DOHH2 (cell line): ENCODE measurements around the gene MYO1H.

ENCODE experiments used
- EZH2phosphoT487 ChIP-seq: fragments of 200-600 bp; sonication (generic); IDR thresholded peaks from 2 replicates; pipeline ENCODE4 v1.6.1; 2017; ENCODE audit warnings: borderline replicate concordance, mild to moderate bottlenecking, antibody characterized with exemption, low read length, moderate library complexity, mixed read lengths
- TF ChIP-seq, protein P1 (sequence below): fragments of 200-600 bp; sonication (generic); IDR thresholded peaks from one replicate; pipeline ENCODE4 v1.5.1; 2014; ENCODE audit warnings: antibody characterized with exemption, mild to moderate bottlenecking, low read depth, low read length; ENCODE audit not compliant: poor library complexity, severe bottlenecking

DNA sequence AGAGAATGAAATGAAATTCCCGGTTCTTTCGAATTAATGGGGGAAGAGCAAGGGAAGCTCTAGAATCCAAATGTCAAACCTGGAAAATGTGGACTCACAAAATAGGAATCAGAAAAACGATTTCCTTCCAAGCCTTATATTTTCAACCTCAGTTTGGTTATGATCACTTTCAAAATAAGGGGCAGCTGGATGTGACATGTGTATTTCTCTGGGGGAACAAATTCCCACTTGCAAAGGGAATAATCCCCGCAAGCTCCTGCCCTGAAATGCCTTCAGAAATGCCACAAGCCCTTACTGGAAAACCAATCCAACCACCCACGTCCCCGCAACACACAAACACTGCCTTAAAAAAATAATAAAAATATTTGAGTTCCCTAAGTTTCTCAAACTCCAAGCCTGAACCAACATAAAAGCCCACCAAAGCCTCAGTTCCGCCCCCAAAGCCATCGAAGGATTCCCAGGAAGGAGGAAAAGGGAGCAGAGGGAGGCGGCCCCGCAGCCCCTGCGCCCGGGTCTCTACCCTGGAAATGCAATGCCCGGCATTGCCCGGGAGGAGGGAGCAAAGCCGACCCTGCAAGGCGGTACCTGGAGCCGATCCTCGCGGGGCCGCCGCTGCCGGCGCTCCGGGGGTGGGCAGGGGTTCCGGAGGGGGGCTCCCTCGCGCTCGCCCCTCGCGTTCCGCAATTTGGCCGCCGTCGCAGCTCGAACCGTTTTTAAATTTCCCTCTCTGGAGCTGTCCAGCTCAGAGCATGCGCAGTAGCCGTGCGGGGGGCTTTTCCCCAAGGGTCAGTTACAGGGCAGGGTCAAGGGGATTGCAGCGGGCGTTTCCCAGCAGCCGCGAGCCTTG, 38.9 kb upstream of the MYO1H start, which contains the start of gene FOXN4:
- TF ChIP-seq, protein P1, sequence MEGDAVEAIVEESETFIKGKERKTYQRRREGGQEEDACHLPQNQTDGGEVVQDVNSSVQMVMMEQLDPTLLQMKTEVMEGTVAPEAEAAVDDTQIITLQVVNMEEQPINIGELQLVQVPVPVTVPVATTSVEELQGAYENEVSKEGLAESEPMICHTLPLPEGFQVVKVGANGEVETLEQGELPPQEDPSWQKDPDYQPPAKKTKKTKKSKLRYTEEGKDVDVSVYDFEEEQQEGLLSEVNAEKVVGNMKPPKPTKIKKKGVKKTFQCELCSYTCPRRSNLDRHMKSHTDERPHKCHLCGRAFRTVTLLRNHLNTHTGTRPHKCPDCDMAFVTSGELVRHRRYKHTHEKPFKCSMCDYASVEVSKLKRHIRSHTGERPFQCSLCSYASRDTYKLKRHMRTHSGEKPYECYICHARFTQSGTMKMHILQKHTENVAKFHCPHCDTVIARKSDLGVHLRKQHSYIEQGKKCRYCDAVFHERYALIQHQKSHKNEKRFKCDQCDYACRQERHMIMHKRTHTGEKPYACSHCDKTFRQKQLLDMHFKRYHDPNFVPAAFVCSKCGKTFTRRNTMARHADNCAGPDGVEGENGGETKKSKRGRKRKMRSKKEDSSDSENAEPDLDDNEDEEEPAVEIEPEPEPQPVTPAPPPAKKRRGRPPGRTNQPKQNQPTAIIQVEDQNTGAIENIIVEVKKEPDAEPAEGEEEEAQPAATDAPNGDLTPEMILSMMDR = no peak
- no peak for TF ChIP-seq EZH2phosphoT487
